Skin epidermis (tissue), 12 donors: Measurements from ENCODE around the gene FABP7.
"Not testable (repeated sequence)": the region's sequence is repeated elsewhere in the genome, so short reads cannot be mapped to it uniquely, and the experiment has no call there.

Source experiments
- H3K27ac ChIP-seq, 21 experiments: fragments of 200-600 bp; sonication (generic) in 11 of 21; one replicate each; pipeline ENCODE4 v1.5.0; 2020; ENCODE audit warnings: mild to moderate bottlenecking in 3 of 21, inconsistent platforms in 2 of 21, moderate library complexity in 2 of 21
- H3K4me3 ChIP-seq, 7 experiments: fragments of 200-600 bp; sonication (generic) in 2 of 7; one replicate each; pipeline ENCODE4 v1.5.0; 2020; ENCODE audit warnings: inconsistent platforms in 2 of 7, mild to moderate bottlenecking in 2 of 7, moderate library complexity in 1 of 7

FABP7 gene

GRCh38 chr6:122779667-122780066 is at the start of gene FABP7:
Gene FABP7, plus strand, starts transcription at chr6:122779716. Its CDS starts 79 bp downstream, at chr6:122779795.
- Histone ChIP-seq H3K4me3 (no peak within 1 kb of the TSS), H3K27ac (peak within 1 kb of the TSS in 2 of 21 experiments; percentile 42 to 61)

DNA sequence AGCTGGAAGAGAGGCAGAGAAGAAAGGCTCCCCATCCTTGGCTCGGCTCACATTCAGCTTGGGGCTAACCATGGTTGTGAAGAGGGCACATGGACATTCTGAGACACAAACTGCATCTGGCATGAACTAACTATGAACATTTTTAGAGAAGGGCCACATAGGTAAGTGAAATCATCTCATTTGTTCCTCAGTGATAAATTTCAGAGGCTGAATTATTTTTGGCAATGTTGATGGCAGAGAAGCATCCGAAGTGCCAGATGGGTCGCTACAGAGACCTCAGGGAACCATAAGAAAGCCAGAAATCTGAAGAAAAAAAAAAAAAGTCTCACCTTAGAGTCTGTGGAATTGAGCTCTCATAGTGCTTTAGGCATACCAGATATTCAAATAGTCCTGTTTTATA is 49.2 kb upstream of the FABP7 start:
- Histone ChIP-seq H3K27ac (no peak overlapping the region), H3K4me3 (no peak overlapping the region)

DNA sequence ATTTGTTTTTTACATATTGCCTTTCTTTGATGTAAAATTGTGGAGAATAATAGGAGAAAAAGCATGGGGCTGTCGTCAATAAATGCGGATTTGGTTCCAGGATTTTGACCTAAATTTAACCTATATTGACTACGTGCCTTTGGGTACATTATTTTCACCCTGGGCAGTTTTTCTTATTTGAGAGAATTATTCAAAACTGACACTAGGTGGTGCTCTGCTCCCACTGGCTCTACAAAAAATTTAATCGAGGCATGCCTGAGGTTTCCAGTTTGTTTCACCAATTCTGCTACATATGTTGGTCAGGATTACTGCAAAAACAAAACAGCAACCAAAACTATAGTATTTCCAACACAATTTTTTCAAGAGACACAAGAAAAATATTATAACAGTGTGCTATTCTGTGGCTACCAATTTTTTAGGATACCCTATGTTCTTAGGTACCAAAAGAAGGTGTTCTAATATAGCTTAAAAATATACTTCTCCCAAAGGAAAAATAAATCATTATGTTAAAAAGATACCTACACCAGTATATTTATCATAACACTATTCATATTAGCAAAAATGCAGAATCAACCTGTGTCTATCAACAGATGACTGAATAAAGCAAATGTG is 48.6 kb upstream of the FABP7 start:
- H3K27ac ChIP-seq = no peak overlapping the region
- no peak overlapping the region for H3K4me3 ChIP-seq

DNA sequence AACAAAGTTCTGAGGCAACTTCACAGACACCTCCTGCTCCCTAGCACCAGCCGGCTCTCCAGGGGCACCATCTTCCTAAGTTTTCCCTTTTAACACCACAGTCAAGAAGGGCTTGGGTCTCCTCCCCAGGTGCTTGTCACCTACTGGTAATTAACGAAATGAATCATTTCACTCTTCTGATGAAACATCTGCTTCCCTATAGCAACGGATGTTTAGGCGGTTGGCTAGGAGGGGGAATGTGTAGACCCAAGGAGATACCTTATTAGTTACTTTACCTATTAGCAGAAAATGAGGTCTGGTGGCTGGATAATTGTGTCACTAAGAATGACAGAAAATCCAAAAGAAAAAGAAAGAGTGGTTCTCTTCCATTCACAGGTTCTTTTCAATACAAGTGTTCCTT is 46.3 kb upstream of the FABP7 start:
- no peak overlapping the region for H3K4me3 ChIP-seq

DNA sequence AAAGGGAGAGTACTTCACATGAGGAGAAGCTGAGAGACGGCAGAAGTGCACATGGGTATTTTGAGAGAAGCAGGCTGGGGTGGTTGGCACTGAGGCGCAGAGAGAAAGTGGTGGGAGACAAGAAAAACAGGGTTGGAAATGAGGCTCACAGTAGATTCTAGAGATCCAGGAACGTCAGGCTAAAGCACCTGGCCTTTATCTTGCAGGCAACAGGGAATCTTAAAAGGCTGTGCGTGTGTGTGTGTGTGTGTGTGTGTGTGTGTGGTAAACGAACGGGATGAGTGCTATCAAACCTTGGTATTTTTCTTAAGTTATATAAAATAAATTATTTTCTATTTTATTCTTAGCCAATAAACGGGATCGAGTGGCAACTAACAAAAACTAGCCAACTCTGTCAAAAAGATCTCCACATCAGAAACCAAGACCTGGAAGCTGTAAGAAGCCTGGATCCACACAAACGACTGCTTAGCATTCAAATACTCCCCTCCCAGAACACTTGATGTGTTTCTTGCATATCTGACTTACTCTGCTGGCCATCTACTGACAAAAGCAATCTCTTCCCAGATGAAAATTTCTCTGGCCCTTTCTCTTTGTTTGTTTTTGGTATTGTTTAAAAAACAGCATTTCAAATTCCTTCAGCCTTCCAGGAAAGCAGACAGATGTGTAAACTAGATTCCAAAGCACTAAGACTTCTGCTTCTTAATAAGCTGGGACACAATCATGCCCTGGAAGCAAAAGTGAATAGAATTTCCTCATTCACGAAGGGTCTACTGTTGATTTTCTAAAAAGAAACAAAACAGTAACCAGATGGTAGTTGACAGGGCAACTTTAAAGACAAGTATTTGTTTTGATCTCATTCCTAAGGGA is 44.8 kb upstream of the FABP7 start:
- H3K27ac ChIP-seq = peak overlapping the region in 16 of 21 experiments; percentile 4 to 80 (median 58)
- H3K4me3 ChIP-seq = no peak overlapping the region

More for the DNA sequence above, 46.3 kb upstream of the FABP7 start:
- no peak overlapping the region for H3K27ac ChIP-seq

DNA sequence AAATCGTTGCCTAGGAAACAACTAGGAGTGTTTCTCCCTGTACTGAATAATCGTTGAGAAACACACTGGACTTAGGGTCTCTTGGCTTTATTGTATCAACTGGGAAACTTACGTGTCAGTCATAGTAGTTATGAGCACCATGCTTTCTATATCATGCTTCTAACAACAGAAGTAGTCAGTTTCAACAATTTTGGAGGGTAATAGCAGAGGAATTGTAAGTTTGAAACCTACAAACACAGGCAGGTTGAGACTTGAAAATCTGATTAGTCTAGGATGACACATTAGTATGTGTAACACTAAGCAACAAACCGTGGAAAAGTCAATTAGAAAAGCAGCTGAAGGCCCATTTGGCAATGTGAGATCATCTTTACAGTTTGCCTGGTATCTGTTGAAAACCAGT is 43.9 kb upstream of the FABP7 start:
- Histone ChIP-seq H3K27ac (peak overlapping the region in 18 of 21 experiments; percentile 4 to 80 (median 57)), H3K4me3 (no peak overlapping the region)

GRCh38 chr6:122736163-122736562 is 43.4 kb upstream of the FABP7 start:
- Histone ChIP-seq H3K4me3 (no peak overlapping the region), H3K27ac (peak overlapping the region in 15 of 21 experiments; percentile 3 to 80 (median 51))

- H3K27ac ChIP-seq = peak overlapping the region in 12 of 21 experiments; percentile 3 to 80 (median 54)
These were observed 42.9 kb upstream of the FABP7 start for GRCh38 chr6:122736616-122737015.

GRCh38 chr6:122740091-122740490 is 39.4 kb upstream of the FABP7 start:
- Histone ChIP-seq H3K4me3 (no peak overlapping the region), H3K27ac (no peak overlapping the region)

More at GRCh38 chr6:122736616-122737015, 42.9 kb upstream of the FABP7 start:
- no peak overlapping the region for H3K4me3 ChIP-seq

DNA sequence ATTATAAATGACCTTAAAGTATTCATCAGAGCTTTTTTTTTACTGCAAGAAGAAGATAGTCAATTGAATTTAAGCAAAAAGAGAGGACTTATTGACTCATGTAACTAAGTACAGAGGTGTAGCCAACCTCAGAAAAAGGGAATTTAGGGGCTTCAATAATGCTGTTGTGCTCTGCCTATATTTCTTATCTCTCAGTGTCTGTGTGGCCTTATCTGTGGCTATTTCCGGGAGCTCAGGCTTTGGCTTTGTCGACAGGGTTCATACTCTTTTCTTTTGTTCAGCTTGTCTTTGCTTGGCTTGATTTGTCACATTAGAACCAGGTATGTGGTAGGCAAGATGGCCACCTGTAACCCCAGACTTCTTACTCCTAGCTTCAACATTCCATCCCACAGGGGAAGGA is 38.6 kb upstream of the FABP7 start:
- H3K4me3 ChIP-seq = no peak overlapping the region
- no peak overlapping the region for H3K27ac ChIP-seq

DNA sequence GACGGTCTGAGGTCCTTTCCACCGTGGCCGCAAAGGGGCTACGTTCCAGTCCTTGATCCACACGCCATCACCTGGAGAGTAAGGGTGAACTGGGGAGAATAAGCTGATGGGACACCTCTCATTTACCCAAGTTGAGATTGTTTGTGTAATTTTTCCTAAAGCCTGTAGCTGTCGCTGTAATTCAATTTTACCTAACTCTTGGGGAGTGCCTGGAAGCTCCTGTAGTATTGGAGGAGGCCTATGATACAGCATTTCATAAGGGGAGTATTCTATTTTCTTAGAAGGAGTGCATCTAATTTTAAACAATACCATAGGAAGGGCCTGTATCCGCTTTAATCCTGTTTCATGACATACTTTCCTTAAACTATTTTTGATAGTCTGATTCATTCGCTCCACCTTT is 35.3 kb upstream of the FABP7 start:
- H3K27ac ChIP-seq = peak overlapping the region in 1 of 21 experiments; percentile 18

DNA sequence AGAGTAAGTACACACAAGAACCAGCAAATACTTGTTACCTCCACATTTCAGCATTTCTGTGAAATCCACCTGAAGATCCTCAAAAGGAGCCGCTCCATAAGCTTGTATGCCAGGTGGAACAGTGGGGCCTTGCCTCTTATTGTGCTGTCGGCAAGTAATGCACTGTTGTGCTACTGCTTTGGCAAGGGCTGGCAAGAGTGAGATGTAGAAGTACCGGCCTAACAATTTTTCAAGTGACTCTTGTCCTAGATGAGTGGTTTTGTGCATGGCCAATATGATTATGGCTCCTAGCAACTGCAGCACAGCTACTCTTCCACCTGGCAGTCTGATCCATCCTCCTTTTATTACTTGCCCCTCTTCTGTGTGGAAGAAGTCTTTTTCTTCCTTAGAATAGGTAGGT is 34.7 kb upstream of the FABP7 start:
- H3K27ac ChIP-seq = peak overlapping the region in 1 of 21 experiments; percentile 18
- not testable (repeated sequence) for H3K4me3 ChIP-seq

More for the DNA sequence above, 35.3 kb upstream of the FABP7 start:
- not testable (repeated sequence) for H3K4me3 ChIP-seq

GRCh38 chr6:122746688-122747087 is 32.8 kb upstream of the FABP7 start:
- Histone ChIP-seq H3K4me3 (no peak overlapping the region), H3K27ac (no peak overlapping the region)

DNA sequence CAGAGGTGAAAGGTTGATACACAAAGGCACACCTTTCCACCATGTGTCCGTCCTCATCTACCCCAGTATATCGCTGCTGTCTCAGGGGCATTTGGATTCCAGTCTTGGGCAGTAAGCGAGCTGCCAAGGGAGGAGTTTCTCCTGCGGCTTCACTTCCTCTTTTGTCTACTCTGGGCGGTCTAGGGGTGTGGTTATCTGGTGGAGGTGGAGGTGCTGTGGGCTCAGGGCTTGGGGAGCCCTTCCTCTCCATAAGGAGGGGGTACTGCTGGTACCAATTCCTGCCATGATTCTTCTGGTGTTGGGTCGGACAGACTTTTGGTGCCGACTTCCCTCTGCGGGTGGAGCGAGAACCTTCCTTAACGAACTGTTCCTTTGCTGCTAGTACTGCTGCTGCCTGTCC is 31.9 kb upstream of the FABP7 start:
- H3K4me3 ChIP-seq = no peak overlapping the region
- no peak overlapping the region for H3K27ac ChIP-seq

DNA sequence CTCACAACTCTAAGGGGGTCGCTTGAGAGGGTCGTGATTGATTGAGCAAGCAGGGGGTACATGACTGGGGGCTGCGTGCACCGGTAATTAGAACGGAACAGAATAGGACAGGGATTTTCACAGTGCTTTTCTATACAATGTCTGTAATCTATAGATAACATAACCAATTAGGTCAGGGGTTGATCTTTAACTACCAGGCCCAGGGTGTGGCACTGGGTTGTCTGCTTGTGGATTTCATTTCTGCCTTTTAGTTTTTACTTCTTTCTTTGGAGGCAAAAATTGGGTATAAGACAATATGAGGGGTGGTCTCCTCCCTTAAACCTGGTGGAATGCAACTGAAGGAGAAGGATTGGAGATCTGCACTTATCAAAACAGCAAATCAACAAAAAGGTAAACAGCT is 30.6 kb upstream of the FABP7 start:
- not testable (repeated sequence) for H3K27ac ChIP-seq, H3K4me3 ChIP-seq

DNA sequence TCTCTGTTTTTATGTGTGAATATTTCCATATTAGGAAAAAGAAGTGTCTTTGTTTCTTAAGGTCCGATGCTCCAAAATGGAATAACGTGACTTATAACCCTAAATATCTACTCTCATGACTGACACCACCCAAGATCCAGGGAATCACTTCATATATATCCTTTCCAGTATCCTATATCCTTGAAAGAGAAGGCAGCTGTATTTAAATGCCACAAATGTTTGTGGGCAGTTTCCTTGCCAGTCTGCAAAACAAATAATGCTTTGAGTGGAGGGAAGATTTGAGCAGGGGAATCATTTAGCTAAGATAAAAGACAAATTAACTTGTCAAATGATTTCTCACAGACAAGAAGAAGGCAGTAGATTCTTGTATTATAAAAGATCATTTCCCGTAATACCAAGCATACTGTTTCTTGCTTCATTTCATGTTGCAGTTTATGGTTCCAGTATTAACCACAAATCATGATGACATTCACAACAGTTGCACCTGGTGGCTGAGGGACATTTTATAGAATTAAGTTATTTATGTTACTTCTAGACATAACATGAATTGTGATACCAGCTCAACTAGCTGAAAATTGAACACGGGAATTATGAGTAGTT is 30.0 kb upstream of the FABP7 start:
- no peak overlapping the region for H3K27ac ChIP-seq
- no peak overlapping the region for H3K4me3 ChIP-seq

DNA sequence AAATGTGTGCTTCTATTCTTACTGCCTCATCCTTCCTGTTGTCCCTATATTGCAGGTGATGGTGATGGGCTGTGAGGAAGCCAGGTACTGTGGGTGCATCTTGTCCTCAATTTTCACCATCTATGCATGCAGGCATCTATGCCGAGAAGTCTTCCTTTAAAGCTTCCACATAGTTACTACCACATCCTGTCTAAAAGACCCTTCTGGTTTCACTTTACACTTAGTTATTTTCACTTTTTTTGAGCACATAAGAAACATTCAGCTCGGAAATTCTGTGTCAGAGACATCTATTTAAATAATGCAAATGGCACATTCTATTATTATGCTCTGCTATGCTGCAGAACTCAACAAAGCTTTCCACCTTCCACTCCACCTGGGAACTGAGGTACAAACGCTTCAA is 28.2 kb upstream of the FABP7 start:
- Histone ChIP-seq H3K4me3 (no peak overlapping the region), H3K27ac (peak overlapping the region in 2 of 21 experiments; percentile 5 to 26)

GRCh38 chr6:122752459-122752858 is 27.1 kb upstream of the FABP7 start:
- Histone ChIP-seq H3K4me3 (no peak overlapping the region), H3K27ac (peak overlapping the region in 2 of 21 experiments; percentile 21 to 35)

GRCh38 chr6:122753000-122753687 is 26.4 kb upstream of the FABP7 start:
- H3K4me3 ChIP-seq = no peak overlapping the region
- H3K27ac ChIP-seq = peak overlapping the region in 2 of 21 experiments; percentile 8 to 21

DNA sequence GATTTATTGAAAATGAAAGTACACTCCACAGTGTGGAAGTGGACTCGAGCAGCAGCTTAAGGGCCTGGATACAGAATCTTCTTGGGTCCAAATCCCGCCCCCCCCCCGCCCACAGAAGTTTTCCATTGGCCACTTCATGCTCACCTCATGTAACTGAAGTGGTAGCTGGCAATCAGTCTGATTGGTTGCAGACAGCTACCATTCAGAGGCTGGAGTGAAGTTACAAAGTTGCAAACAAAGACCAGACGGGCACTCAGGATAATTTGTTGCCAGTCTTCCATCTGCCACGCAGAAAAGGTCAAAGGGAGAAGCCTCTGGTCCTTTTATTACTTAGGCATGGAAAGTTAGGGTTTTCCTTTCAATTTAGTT is 25.8 kb upstream of the FABP7 start:
- no peak overlapping the region for H3K4me3 ChIP-seq
- H3K27ac ChIP-seq = no peak overlapping the region
